GM13976 (cell line): Measurements from ENCODE around the gene PLA2G4B.

ENCODE experiments used
- DNase-seq: peaks from one replicate; pipeline ENCODE4 v3.0.0; 2012; ENCODE audit warnings: low spot score
- in situ Hi-C: fragments of 300-500 bp; cut with MboI; formaldehyde crosslinking; loops from one replicate; pipeline ENCODE4 v1.12.0; 2022; ENCODE audit warnings: low sequenced_read_pairs, mixed read lengths, inconsistent platforms; ENCODE audit not compliant: unreplicated experiment
- TF ChIP-seq, protein P1 (sequence below): IDR thresholded peaks from 2 replicates; pipeline ENCODE4 v1.5.1; 2012; ENCODE audit warnings: borderline replicate concordance, mild to moderate bottlenecking; ENCODE audit not compliant: insufficient read depth; ENCODE audit errors: extremely low read depth, missing control alignments, control extremely low read depth

The PLA2G4B gene

DNA sequence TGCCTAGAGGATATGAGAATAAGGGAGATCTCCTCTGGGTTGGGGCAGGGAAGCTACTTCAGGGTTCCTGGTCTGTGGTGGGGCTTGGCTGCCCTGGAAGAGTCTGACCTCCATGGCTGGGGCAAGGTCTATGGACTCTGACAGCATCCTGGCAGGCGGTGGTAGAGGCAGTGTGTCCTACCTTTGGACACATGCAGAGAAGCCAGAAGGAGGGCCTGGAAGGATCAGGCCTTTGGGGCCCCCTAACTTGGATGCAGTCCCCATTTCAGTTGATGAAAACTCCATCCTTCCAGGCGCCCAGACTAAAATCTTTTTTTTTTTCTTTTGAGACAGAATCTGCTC, 44.8 kb downstream of the PLA2G4B start:
- in situ Hi-C loops = no loop called here
- TF ChIP-seq, protein P1, sequence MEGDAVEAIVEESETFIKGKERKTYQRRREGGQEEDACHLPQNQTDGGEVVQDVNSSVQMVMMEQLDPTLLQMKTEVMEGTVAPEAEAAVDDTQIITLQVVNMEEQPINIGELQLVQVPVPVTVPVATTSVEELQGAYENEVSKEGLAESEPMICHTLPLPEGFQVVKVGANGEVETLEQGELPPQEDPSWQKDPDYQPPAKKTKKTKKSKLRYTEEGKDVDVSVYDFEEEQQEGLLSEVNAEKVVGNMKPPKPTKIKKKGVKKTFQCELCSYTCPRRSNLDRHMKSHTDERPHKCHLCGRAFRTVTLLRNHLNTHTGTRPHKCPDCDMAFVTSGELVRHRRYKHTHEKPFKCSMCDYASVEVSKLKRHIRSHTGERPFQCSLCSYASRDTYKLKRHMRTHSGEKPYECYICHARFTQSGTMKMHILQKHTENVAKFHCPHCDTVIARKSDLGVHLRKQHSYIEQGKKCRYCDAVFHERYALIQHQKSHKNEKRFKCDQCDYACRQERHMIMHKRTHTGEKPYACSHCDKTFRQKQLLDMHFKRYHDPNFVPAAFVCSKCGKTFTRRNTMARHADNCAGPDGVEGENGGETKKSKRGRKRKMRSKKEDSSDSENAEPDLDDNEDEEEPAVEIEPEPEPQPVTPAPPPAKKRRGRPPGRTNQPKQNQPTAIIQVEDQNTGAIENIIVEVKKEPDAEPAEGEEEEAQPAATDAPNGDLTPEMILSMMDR = no peak
- no peak for DNase-seq

DNA sequence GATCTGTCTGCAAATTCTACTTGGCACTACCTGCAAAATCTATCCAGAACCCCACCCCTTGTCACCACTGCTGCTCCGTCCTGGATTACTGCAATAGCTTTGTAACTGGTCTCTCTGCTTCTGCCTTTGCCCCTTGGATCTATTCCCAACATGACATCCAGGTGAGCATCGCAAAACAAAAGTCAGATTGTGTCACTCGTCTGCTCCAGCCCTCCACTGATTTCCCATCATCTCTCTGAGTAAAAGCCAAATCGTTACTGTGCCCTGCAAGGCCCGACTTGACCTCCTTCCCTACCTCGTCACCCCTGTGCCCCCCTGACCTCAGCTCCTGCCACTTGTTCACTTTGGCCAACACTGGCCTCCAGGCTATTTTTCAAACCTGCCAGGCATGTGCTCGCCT, 45.8 kb downstream of the PLA2G4B start:
- TF ChIP-seq, protein P1 = no peak
- DNase-seq = no peak
- in situ Hi-C loops = no loop called here

DNA sequence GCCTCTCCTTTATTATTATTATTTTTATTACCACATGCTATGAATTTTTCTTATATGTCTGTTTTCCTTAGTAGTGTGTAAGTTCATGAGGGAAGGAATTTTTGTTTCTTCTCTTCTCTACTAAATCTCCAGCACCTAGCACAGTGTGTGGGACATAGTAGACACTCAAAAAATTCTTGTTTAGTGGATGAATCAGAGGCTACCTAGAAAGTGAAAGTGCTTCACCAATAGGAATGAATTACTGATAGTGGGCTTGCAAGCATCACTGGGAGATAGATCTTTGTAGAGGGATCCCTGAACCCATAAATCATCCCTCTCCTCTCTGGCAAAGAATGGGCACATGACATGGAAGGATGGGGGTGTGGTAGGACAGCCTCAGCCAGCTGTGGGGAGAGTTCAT, 46.7 kb downstream of the PLA2G4B start:
- TF ChIP-seq, protein P1 = no peak
- no peak for DNase-seq
- in situ Hi-C loops = no loop called here

DNA sequence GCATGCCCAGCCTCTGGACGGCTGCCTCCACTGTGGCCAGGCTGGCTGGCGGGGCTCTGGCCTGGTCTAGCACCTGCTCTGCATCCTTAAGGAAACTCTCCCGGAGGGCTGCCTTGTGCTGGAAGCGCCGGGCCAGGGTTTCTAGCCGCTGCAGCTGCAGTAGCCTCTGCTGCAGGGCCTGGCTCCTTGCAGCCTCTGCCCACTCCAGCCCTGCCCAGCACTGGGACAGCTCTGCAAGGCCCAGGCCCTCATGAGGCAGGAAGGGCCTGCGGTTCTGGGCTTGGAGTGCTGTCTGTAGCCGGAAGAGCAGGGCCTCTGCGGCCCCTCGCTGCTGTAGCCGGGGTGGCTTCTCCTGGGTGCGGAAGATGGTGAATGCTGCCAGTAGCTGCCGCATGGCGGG, 47.2 kb downstream of the PLA2G4B start:
- no peak for DNase-seq
- TF ChIP-seq, protein P1 = no peak
- in situ Hi-C loops = no loop called here

DNA sequence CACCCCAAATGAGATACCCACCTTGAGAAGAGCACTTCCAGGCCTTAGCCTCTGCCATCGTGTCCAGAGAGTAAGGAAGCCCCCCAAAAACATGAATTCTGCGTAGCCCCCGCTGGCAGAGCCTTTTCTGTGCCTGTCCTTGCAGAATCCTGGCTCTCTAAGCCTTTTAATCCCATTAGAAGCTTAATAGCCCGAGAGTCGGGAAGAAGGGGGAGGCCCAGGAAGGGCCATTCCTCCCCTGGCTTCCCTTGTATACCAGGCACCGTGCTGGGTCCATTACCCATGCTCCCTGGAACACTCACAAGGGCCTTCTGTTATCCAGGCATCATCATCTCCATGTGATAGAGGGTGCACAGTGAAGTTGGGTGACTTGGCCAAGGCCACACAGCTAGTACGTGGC, 48.1 kb downstream of the PLA2G4B start:
- no peak for DNase-seq
- TF ChIP-seq, protein P1 = no peak
- in situ Hi-C loops = no loop called here

DNA sequence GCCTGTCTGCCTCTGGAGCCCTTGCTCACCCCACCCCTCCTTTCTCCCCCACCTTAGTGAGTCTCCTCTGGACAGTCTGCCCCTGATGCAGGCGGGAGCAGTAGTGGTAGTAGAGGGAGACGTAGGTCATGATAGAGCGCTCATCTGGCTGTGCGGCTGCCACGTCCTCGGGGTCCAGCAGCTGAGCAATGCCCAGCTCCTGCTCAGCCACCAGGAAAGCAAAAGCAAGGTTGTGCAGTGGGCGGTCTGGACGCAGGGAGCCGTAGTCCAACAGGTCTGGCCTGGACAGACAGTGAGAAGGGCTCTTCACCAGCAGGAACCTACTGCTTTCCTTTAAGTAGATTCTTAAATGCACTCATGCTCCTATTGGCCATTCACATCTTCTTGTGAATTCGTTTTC, 48.5 kb downstream of the PLA2G4B start:
- TF ChIP-seq, protein P1 = no peak
- in situ Hi-C loops = no loop called here
- no peak for DNase-seq

DNA sequence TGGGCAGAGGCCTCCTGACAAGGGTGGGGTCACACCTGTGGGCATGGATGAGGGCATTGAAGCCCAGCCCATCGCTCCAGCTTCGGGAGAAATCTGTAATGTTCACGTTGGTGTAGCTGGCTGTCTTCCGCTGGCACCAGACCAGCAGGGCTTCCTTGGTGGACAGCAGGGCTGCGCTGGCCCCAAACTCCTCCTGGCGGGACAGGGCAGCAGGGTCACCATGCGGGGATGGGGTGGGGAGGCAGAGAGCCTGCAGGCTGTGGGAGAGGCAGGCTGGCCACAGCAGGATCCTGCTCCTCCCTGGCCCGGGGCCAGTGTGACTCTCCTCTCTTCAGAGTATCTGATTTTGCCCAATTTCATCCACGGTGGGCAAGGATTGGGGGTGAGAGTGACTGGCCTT, 49.2 kb downstream of the PLA2G4B start:
- in situ Hi-C loops = no loop called here
- DNase-seq = no peak
- TF ChIP-seq, protein P1 = no peak
